Caco-2 (cell line): ENCODE measurements around the gene CREB5. TPM values are rescaled to one million over a fixed set of nuclear protein-coding genes. Genes with fewer than 3 reads are reported as not detected.

Experiments
- BruUV-seq: library from RNA; stranded (reverse); fragments of 400-500 nt; replicated peaks from 2 replicates; lab custom pipeline; 2021; lab: Mats Ljungman, UMichigan
- CTCF ChIA-PET: fragments of 300-600 bp; sonication (Branson Sonifier 250); formaldehyde crosslinking; loops from one replicate; lab custom pipeline; 2022; ENCODE audit warnings: antibody characterized with exemption; lab: Charles Lee
- POLR2A ChIA-PET: fragments of 300-600 bp; sonication (Branson Sonifier 250); formaldehyde crosslinking; loops from one replicate; lab custom pipeline; 2022; ENCODE audit warnings: antibody characterized with exemption; lab: Charles Lee
- DNase-seq, 2 experiments: peaks; one replicate each; pipeline versions ENCODE4 v3.0.0 to v3.0.0-alpha.2; 2020 to 2022
- H3K27me3 ChIP-seq: replicated peaks from 2 replicates; pipeline ENCODE4 v1.6.0; 2011; ENCODE audit warnings: low read length; ENCODE audit not compliant: control insufficient read depth, insufficient read depth
- H3K36me3 ChIP-seq: 2 replicates; pipeline ENCODE4 v1.5.1; 2011; ENCODE audit warnings: low read length; ENCODE audit not compliant: control insufficient read depth, insufficient read depth
- H3K4me1 ChIP-seq: fragments of 250-450 bp; sonication (Bioruptor Pico); 2 replicates; pipeline ENCODE4 v1.5.1; 2020; ENCODE audit warnings: mild to moderate bottlenecking
- H3K4me3 ChIP-seq: 2 replicates; pipeline ENCODE4 v1.5.1; 2011; ENCODE audit warnings: low read depth, mild to moderate bottlenecking, control low read depth, low read length
- H3K9me3 ChIP-seq: fragments of 250-450 bp; sonication (Bioruptor Pico); 2 replicates; pipeline ENCODE4 v1.5.1; 2020; ENCODE audit warnings: mild to moderate bottlenecking, moderate library complexity
- H3K27ac Mint-ChIP-seq: one replicate; pipeline ENCODE4 v1.8.0; 2022; ENCODE audit warnings: mixed read lengths; ENCODE audit not compliant: unreplicated experiment
- H3K27me3 Mint-ChIP-seq: one replicate; pipeline ENCODE4 v1.8.0; 2022; ENCODE audit warnings: mixed read lengths; ENCODE audit not compliant: insufficient read depth, unreplicated experiment
- H3K36me3 Mint-ChIP-seq: one replicate; pipeline ENCODE4 v1.8.0; 2022; ENCODE audit warnings: mild to moderate bottlenecking, mixed read lengths; ENCODE audit not compliant: insufficient read depth, unreplicated experiment
- H3K4me1 Mint-ChIP-seq: one replicate; pipeline ENCODE4 v1.8.0; 2022; ENCODE audit warnings: low read depth, mixed read lengths; ENCODE audit not compliant: unreplicated experiment
- H3K4me3 Mint-ChIP-seq: one replicate; pipeline ENCODE4 v1.8.0; 2022; ENCODE audit warnings: mild to moderate bottlenecking, moderate library complexity, mixed read lengths; ENCODE audit not compliant: unreplicated experiment
- H3K9me3 Mint-ChIP-seq: one replicate; pipeline ENCODE4 v1.8.0; 2022; ENCODE audit warnings: mixed read lengths; ENCODE audit not compliant: unreplicated experiment
- intact Hi-C: fragments of 100-400 bp; cut with micrococcal nuclease; formaldehyde crosslinking; loops from one replicate; pipeline ENCODE4 v1.10.0; 2022; ENCODE audit not compliant: unreplicated experiment
- total RNA-seq: library from RNA; stranded (reverse); gene quantifications from 2 replicates; pipeline ENCODE4 v1.2.3, GENCODE V29; 2022
- TF ChIP-seq, protein P1 (sequence below), 2 experiments: fragments of 200-600 bp in 1 of 2; IDR thresholded peaks; 1 replicate in 1 of 2; 2 replicates in 1 of 2; pipeline versions ENCODE4 v1.5.1 to v1.8.0; 2011 to 2022; ENCODE audit warnings: antibody characterized with exemption in 1 of 2, control low read depth in 1 of 2, inconsistent platforms in 1 of 2, low read depth in 1 of 2, low read length in 1 of 2, mild to moderate bottlenecking in 1 of 2, moderate library complexity in 1 of 2; ENCODE audit not compliant: insufficient read depth in 1 of 2, severe bottlenecking in 1 of 2, unreplicated experiment in 1 of 2

CREB5 gene
- total RNA-seq, 1 experiment from 2014 or later = 9.1 TPM

- no peak overlapping the region for H3K27ac Mint-ChIP-seq
- TF ChIP-seq, protein P1, sequence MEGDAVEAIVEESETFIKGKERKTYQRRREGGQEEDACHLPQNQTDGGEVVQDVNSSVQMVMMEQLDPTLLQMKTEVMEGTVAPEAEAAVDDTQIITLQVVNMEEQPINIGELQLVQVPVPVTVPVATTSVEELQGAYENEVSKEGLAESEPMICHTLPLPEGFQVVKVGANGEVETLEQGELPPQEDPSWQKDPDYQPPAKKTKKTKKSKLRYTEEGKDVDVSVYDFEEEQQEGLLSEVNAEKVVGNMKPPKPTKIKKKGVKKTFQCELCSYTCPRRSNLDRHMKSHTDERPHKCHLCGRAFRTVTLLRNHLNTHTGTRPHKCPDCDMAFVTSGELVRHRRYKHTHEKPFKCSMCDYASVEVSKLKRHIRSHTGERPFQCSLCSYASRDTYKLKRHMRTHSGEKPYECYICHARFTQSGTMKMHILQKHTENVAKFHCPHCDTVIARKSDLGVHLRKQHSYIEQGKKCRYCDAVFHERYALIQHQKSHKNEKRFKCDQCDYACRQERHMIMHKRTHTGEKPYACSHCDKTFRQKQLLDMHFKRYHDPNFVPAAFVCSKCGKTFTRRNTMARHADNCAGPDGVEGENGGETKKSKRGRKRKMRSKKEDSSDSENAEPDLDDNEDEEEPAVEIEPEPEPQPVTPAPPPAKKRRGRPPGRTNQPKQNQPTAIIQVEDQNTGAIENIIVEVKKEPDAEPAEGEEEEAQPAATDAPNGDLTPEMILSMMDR (IDR thresholded peaks at IDR 0.05; ENCODE audit: insufficient read depth in 1 of 2, low read depth in 1 of 2, low read length in 1 of 2, severe bottlenecking in 1 of 2, unreplicated experiment in 1 of 2) = no peak
- POLR2A ChIA-PET = no interaction called here
- no peak for DNase-seq
- Histone ChIP-seq H3K9me3 (no peaks in the 10 kb centered on the region), H3K4me3 (no peak overlapping the region), H3K27me3 (no peaks in the 10 kb centered on the region), H3K36me3 (no peaks in the 10 kb centered on the region), H3K4me1 (peaks cover 7% of the 10 kb centered on the region; the same call in 1 of the 2 replicates)
- H3K4me3 Mint-ChIP-seq = no peak overlapping the region
- no peaks in the 10 kb centered on the region for H3K36me3 Mint-ChIP-seq
- CTCF ChIA-PET = interaction anchor here (0.6 kb wide), 1 partner anchor 206 kb away, joined by 3 read pairs; the partner anchor contains the start of gene CREB5
- H3K4me1 Mint-ChIP-seq = peaks cover 23% of the 10 kb centered on the region
- no peaks in the 10 kb centered on the region for H3K27me3 Mint-ChIP-seq
- no peaks in the 10 kb centered on the region for H3K9me3 Mint-ChIP-seq
- intact Hi-C loops = no loop called here
- BruUV-seq = no TSS peak
These were observed 206.1 kb downstream of the CREB5 start for GRCh38 chr7:28618383-28618782.

DNA sequence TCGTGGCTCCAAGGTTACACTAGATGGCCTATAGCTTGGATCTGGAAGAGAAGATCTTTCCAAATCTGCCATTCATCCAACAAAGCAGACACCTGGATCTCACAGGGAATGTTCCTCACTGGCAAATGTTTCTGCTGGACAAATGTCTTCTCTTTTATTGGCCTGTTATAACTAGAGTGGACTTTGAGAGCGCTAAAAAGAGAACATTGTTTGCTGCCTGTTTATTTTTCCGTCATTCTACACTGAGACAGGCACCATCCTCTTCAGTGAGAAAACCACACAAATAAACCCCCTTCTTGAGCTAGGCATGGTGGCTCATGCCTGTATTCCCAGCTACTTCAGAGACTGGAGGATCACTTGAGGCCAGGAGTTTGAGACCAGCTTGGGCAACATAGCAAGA, 206.9 kb downstream of the CREB5 start:
- H3K27me3 ChIP-seq = no peaks in the 10 kb centered on the region
- Mint-ChIP-seq H3K4me1 (peaks cover 23% of the 10 kb centered on the region), H3K36me3 (no peaks in the 10 kb centered on the region), H3K27me3 (no peaks in the 10 kb centered on the region), H3K9me3 (no peaks in the 10 kb centered on the region), H3K4me3 (no peak overlapping the region), H3K27ac (no peak overlapping the region)
- ChIA-PET CTCF (no interaction called here), POLR2A (no interaction called here)
- no peaks in the 10 kb centered on the region for H3K9me3 ChIP-seq
- intact Hi-C loops = no loop called here
- BruUV-seq = no TSS peak
- DNase-seq = no peak
- H3K36me3 ChIP-seq = no peaks in the 10 kb centered on the region
- TF ChIP-seq, protein P1 (IDR thresholded peaks at IDR 0.05; ENCODE audit: insufficient read depth in 1 of 2, low read depth in 1 of 2, low read length in 1 of 2, severe bottlenecking in 1 of 2, unreplicated experiment in 1 of 2) = no peak
- H3K4me1 ChIP-seq = peaks cover 5% of the 10 kb centered on the region; the same call in 1 of the 2 replicates
- no peak overlapping the region for H3K4me3 ChIP-seq

DNA sequence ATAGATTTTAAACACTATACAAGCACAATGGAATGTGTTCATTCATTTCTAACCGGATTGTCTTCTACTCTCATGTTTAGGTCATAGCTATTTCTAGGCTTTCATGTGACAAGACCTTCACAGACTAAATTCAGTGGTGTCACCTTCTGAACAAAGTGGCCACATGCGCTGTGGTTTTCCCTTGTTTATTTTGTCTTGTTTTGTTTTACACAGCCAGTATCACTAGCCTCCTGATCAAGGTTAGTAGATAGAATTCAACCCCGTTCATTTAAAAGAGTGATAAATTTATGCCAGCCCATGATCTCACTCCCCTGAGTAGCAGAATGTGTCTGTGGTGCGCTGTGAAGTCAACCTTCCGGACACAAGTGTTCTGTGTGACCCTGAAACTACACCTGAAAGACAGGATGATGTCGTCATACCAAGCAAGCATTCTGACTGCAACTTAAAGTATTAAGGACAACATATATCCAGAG, 209.1 kb downstream of the CREB5 start:
- intact Hi-C loops = loop anchor here (5.0 to 10.0 kb wide), 2 partner anchors 167 to 209 kb away; partner anchors contain the start of gene CREB5
- TF ChIP-seq, protein P1 (IDR thresholded peaks at IDR 0.05; ENCODE audit: insufficient read depth in 1 of 2, low read depth in 1 of 2, low read length in 1 of 2, severe bottlenecking in 1 of 2, unreplicated experiment in 1 of 2) = no peak
- no TSS peak for BruUV-seq
- Mint-ChIP-seq H3K4me3 (no peak overlapping the region), H3K27me3 (no peaks in the 10 kb centered on the region), H3K36me3 (no peaks in the 10 kb centered on the region), H3K9me3 (no peaks in the 10 kb centered on the region), H3K27ac (no peak overlapping the region), H3K4me1 (peaks cover 23% of the 10 kb centered on the region)
- Histone ChIP-seq H3K27me3 (no peaks in the 10 kb centered on the region), H3K9me3 (no peaks in the 10 kb centered on the region), H3K4me3 (no peak overlapping the region), H3K4me1 (peaks cover 7% of the 10 kb centered on the region; the same call in 1 of the 2 replicates), H3K36me3 (no peaks in the 10 kb centered on the region)
- ChIA-PET CTCF (interaction anchor here (0.7 kb wide), 1 partner anchor 910 kb away, joined by 3 read pairs; no protein-coding TSS in a partner anchor), POLR2A (no interaction called here)
- no peak for DNase-seq
